CD4-positive, CD25-positive, alpha-beta regulatory T cell (primary cell): Measurements from ENCODE around the gene MAP1B. TPM values are rescaled to one million over a fixed set of nuclear protein-coding genes. Genes with fewer than 3 reads are reported as not detected.

Experiments
- ATAC-seq, 2 donors: fragments of 150-1000 bp; cut with Tn5 transposase; one replicate each; pipeline ENCODE4 v1.10.0; 2021; ENCODE audit warnings: low read depth in 2 of 2, moderate number of reproducible peaks in 2 of 2, moderate library complexity in 1 of 2
- DNase-seq, 3 donors: peaks; one replicate each; pipeline versions ENCODE4 v3.0.0 to v3.0.0-alpha.2; 2012 to 2022; ENCODE audit warnings: mixed read lengths in 1 of 3
- H3K27ac ChIP-seq: one replicate; pipeline ENCODE4 v1.7.0; 2013; ENCODE audit warnings: mild to moderate bottlenecking, low read length; ENCODE audit not compliant: insufficient read depth, poor library complexity, severe bottlenecking
- H3K27me3 ChIP-seq: one replicate; pipeline ENCODE4 v1.7.0; 2013; ENCODE audit warnings: low read length; ENCODE audit not compliant: control insufficient read depth, insufficient read depth
- H3K36me3 ChIP-seq: one replicate; pipeline ENCODE4 v1.7.0; 2013; ENCODE audit warnings: mild to moderate bottlenecking, low read length, moderate library complexity; ENCODE audit not compliant: control insufficient read depth, insufficient read depth
- H3K4me1 ChIP-seq: 2 replicates; pipeline ENCODE4 v1.7.0; 2013; ENCODE audit warnings: mild to moderate bottlenecking, low read length; ENCODE audit not compliant: insufficient read depth, control insufficient read depth, poor library complexity, severe bottlenecking
- H3K4me3 ChIP-seq: one replicate; pipeline ENCODE4 v1.7.0; 2013; ENCODE audit warnings: low read depth, mild to moderate bottlenecking, low read length, moderate library complexity
- H3K9me3 ChIP-seq, 2 experiments: 1 replicate in 1 of 2; 2 replicates in 1 of 2; pipeline ENCODE4 v1.7.0; 2013; ENCODE audit warnings: low read length in 2 of 2, mild to moderate bottlenecking in 1 of 2, moderate library complexity in 1 of 2; ENCODE audit not compliant: control insufficient read depth in 2 of 2
- H3K27ac Mint-ChIP-seq, 3 donors: one replicate each; pipeline ENCODE4 v1.8.0; 2020 to 2022; ENCODE audit warnings: mild to moderate bottlenecking in 3 of 3, mixed read lengths in 3 of 3, moderate library complexity in 2 of 3
- H3K27me3 Mint-ChIP-seq: one replicate; pipeline ENCODE4 v1.8.0; 2022; ENCODE audit warnings: mild to moderate bottlenecking, mixed read lengths
- H3K36me3 Mint-ChIP-seq: one replicate; pipeline ENCODE4 v1.8.0; 2020; ENCODE audit warnings: mixed read lengths
- H3K4me1 Mint-ChIP-seq, 4 donors: one replicate each; pipeline ENCODE4 v1.8.0; 2020 to 2022; ENCODE audit warnings: mixed read lengths in 4 of 4, mild to moderate bottlenecking in 1 of 4
- H3K4me3 Mint-ChIP-seq, 4 donors: one replicate each; pipeline ENCODE4 v1.8.0; 2020 to 2022; ENCODE audit warnings: mild to moderate bottlenecking in 4 of 4, mixed read lengths in 4 of 4, moderate library complexity in 3 of 4
- H3K9me3 Mint-ChIP-seq, 7 donors: one replicate each; pipeline ENCODE4 v1.8.0; 2020 to 2022; ENCODE audit warnings: mixed read lengths in 7 of 7, mild to moderate bottlenecking in 3 of 7, moderate library complexity in 2 of 7
- polyA plus RNA-seq, 4 donors: library from polyadenylated mRNA; unstranded; fragments of 300-500 nt; fragmentation: Illumina TruSeq; gene quantifications; one replicate each; pipeline ENCODE4 v1.2.3, GENCODE V29; 2021
- total RNA-seq: library from RNA; stranded (reverse); gene quantifications from one replicate; pipeline ENCODE4 v1.2.3, GENCODE V29; 2022

MAP1B gene
- total and polyA plus RNA-seq, 5 donors from 2014 or later, result 0.12 to 0.23 (median 0.14) TPM

GRCh38 chr5:72106817-72107130 lies 501 bp upstream of the MAP1B start:
- H3K27me3 Mint-ChIP-seq, result peaks cover 75% of the 10 kb centered on the region
- no peaks in the 10 kb centered on the region for H3K9me3 ChIP-seq
- H3K36me3 ChIP-seq, result no peaks in the 10 kb centered on the region
- H3K27me3 ChIP-seq, result peaks cover 24% of the 10 kb centered on the region
- H3K9me3 Mint-ChIP-seq, result peaks cover 0 to 4% (median 0%) of the 10 kb centered on the region in 7 donors
- peaks cover 8% of the 10 kb centered on the region for H3K4me1 ChIP-seq
- H3K4me3 ChIP-seq, result no peak overlapping the region
- peaks cover 0 to 14% (median 5%) of the 10 kb centered on the region in 4 donors for H3K4me1 Mint-ChIP-seq
- H3K27ac ChIP-seq, result no peak overlapping the region
- DNase-seq (no peak), ATAC-seq (no peak)
- no peaks in the 10 kb centered on the region for H3K36me3 Mint-ChIP-seq
- H3K4me3 Mint-ChIP-seq, result peak overlapping the region in 2 of 4 donors; percentile 34 to 62
- H3K27ac Mint-ChIP-seq, result peak overlapping the region in 1 of 3 donors; percentile 84

GRCh38 chr5:72107901-72108201 lies 576 bp downstream of the MAP1B start:
- no peaks in the 10 kb centered on the region for H3K36me3 Mint-ChIP-seq
- Histone ChIP-seq H3K36me3 (no peaks in the 10 kb centered on the region), H3K4me3 (no peak overlapping the region), H3K4me1 (peaks cover 8% of the 10 kb centered on the region), H3K9me3 (no peaks in the 10 kb centered on the region), H3K27ac (no peak overlapping the region), H3K27me3 (peaks cover 33% of the 10 kb centered on the region)
- H3K27me3 Mint-ChIP-seq, result peaks cover 78% of the 10 kb centered on the region
- H3K27ac Mint-ChIP-seq, result no peak overlapping the region
- H3K4me3 Mint-ChIP-seq, result peak overlapping the region in 1 of 4 donors; percentile 28
- DNase-seq, result peak in 1 of 3 donors; percentile 3
- H3K9me3 Mint-ChIP-seq, result peaks cover 0 to 4% (median 0%) of the 10 kb centered on the region in 7 donors
- ATAC-seq, result no peak
- peaks cover 0 to 14% (median 5%) of the 10 kb centered on the region in 4 donors for H3K4me1 Mint-ChIP-seq

- Histone ChIP-seq H3K4me1 (peaks cover 8% of the 10 kb centered on the region), H3K36me3 (no peaks in the 10 kb centered on the region), H3K9me3 (no peaks in the 10 kb centered on the region), H3K27me3 (peaks cover 33% of the 10 kb centered on the region), H3K4me3 (no peak overlapping the region), H3K27ac (no peak overlapping the region)
- Mint-ChIP-seq H3K27me3 (peaks cover 79% of the 10 kb centered on the region), H3K4me3 (peak overlapping the region in 2 of 4 donors; percentile 40 to 44), H3K9me3 (peaks cover 0 to 4% (median 0%) of the 10 kb centered on the region in 7 donors), H3K4me1 (peaks cover 0 to 14% (median 5%) of the 10 kb centered on the region in 4 donors), H3K36me3 (no peaks in the 10 kb centered on the region), H3K27ac (no peak overlapping the region)
- DNase-seq (peak in 1 of 3 donors; percentile 3), ATAC-seq (no peak)
Observed at GRCh38 chr5:72108202-72109061, 1.2 kb downstream of the MAP1B start.

GRCh38 chr5:72109062-72109411 lies 1.8 kb downstream of the MAP1B start:
- Histone ChIP-seq H3K36me3 (no peaks in the 10 kb centered on the region), H3K4me1 (peaks cover 8% of the 10 kb centered on the region), H3K27ac (no peak overlapping the region), H3K27me3 (peaks cover 33% of the 10 kb centered on the region), H3K9me3 (no peaks in the 10 kb centered on the region), H3K4me3 (no peak overlapping the region)
- H3K9me3 Mint-ChIP-seq, result peaks cover 0 to 3% (median 0%) of the 10 kb centered on the region in 7 donors
- H3K27ac Mint-ChIP-seq, result no peak overlapping the region
- peaks cover 0 to 14% (median 5%) of the 10 kb centered on the region in 4 donors for H3K4me1 Mint-ChIP-seq
- ATAC-seq (no peak), DNase-seq (no peak)
- H3K27me3 Mint-ChIP-seq, result peaks cover 81% of the 10 kb centered on the region
- no peaks in the 10 kb centered on the region for H3K36me3 Mint-ChIP-seq
- peak overlapping the region in 2 of 4 donors; percentile 40 to 44 for H3K4me3 Mint-ChIP-seq

GRCh38 chr5:72109625-72110024 lies 2.4 kb downstream of the MAP1B start:
- DNase-seq, result no peak
- Mint-ChIP-seq H3K4me3 (no peak overlapping the region), H3K27me3 (peaks cover 79% of the 10 kb centered on the region), H3K9me3 (peaks cover 0 to 2% (median 0%) of the 10 kb centered on the region in 7 donors), H3K36me3 (no peaks in the 10 kb centered on the region), H3K27ac (no peak overlapping the region), H3K4me1 (peaks cover 0 to 14% (median 5%) of the 10 kb centered on the region in 4 donors)
- H3K9me3 ChIP-seq, result no peaks in the 10 kb centered on the region
- H3K27ac ChIP-seq, result no peak overlapping the region
- H3K4me3 ChIP-seq, result no peak overlapping the region
- H3K27me3 ChIP-seq, result peaks cover 33% of the 10 kb centered on the region
- peaks cover 8% of the 10 kb centered on the region for H3K4me1 ChIP-seq
- ATAC-seq, result no peak
- H3K36me3 ChIP-seq, result no peaks in the 10 kb centered on the region

GRCh38 chr5:72110394-72111013 lies 3.2 kb downstream of the MAP1B start:
- no peak overlapping the region for H3K27ac ChIP-seq
- ATAC-seq, result no peak
- no peaks in the 10 kb centered on the region for H3K9me3 ChIP-seq
- H3K4me1 ChIP-seq, result peaks cover 8% of the 10 kb centered on the region
- Mint-ChIP-seq H3K4me3 (no peak overlapping the region), H3K27me3 (peaks cover 78% of the 10 kb centered on the region), H3K4me1 (peaks cover 0 to 14% (median 5%) of the 10 kb centered on the region in 4 donors), H3K27ac (no peak overlapping the region), H3K9me3 (peaks cover 0 to 1% (median 0%) of the 10 kb centered on the region in 7 donors), H3K36me3 (no peaks in the 10 kb centered on the region)
- H3K27me3 ChIP-seq, result peaks cover 29% of the 10 kb centered on the region
- no peaks in the 10 kb centered on the region for H3K36me3 ChIP-seq
- no peak overlapping the region for H3K4me3 ChIP-seq
- DNase-seq, result no peak

- Mint-ChIP-seq H3K4me1 (peaks cover 0 to 9% (median 3%) of the 10 kb centered on the region in 4 donors), H3K4me3 (no peak overlapping the region), H3K27ac (no peak overlapping the region), H3K36me3 (no peaks in the 10 kb centered on the region), H3K9me3 (peaks cover 0 to 1% (median 0%) of the 10 kb centered on the region in 7 donors), H3K27me3 (peaks cover 61% of the 10 kb centered on the region)
- H3K4me1 ChIP-seq, result peaks cover 8% of the 10 kb centered on the region
- ATAC-seq, result no peak
- no peak for DNase-seq
- H3K9me3 ChIP-seq, result no peaks in the 10 kb centered on the region
- H3K36me3 ChIP-seq, result no peaks in the 10 kb centered on the region
- H3K27ac ChIP-seq, result no peak overlapping the region
- peaks cover 29% of the 10 kb centered on the region for H3K27me3 ChIP-seq
- H3K4me3 ChIP-seq, result no peak overlapping the region
Observed at GRCh38 chr5:72112389-72112788, 5.1 kb downstream of the MAP1B start.
